Measurements from ENCODE around the gene RRP8. TPM values are rescaled to one million over a fixed set of nuclear protein-coding genes. Genes with fewer than 3 reads are reported as not detected.

RRP8 gene
- total RNA-seq, 1 experiment from 2014 or later = 35.5 TPM

- DNase-seq (ENCODE audit: low read depth, low spot score) = peak; percentile 75
- in situ Hi-C loops (cut with HindIII; ENCODE audit: low pct_unique_long_range_greater_than_20kb, low sequenced_read_pairs) = no loop called here
Measured at GRCh38 chr11:6635082-6635932, 31.9 kb upstream of the RRP8 start.

- no peak for DNase-seq (ENCODE audit: low read depth, low spot score)
- in situ Hi-C loops (cut with HindIII; ENCODE audit: low pct_unique_long_range_greater_than_20kb, low sequenced_read_pairs) = no loop called here
Measured at GRCh38 chr11:6634534-6634933, 31.1 kb upstream of the RRP8 start.

GRCh38 chr11:6633422-6634408 is 30.3 kb upstream of the RRP8 start:
- in situ Hi-C loops (cut with HindIII; ENCODE audit: low pct_unique_long_range_greater_than_20kb, low sequenced_read_pairs) = no loop called here
- no peak for DNase-seq (ENCODE audit: low read depth, low spot score)

- DNase-seq (ENCODE audit: low read depth, low spot score) = no peak
- in situ Hi-C loops (cut with HindIII; ENCODE audit: low pct_unique_long_range_greater_than_20kb, low sequenced_read_pairs) = no loop called here
Measured at GRCh38 chr11:6632116-6633073, 29.0 kb upstream of the RRP8 start.

- in situ Hi-C loops (cut with HindIII; ENCODE audit: low pct_unique_long_range_greater_than_20kb, low sequenced_read_pairs) = no loop called here
- no peak for DNase-seq (ENCODE audit: low read depth, low spot score)
Measured at GRCh38 chr11:6631361-6631890, 28.0 kb upstream of the RRP8 start.

GRCh38 chr11:6630632-6631291 is 27.3 kb upstream of the RRP8 start:
- in situ Hi-C loops (cut with HindIII; ENCODE audit: low pct_unique_long_range_greater_than_20kb, low sequenced_read_pairs) = no loop called here

GRCh38 chr11:6629892-6630631 is 26.6 kb upstream of the RRP8 start:
- in situ Hi-C loops (cut with HindIII; ENCODE audit: low pct_unique_long_range_greater_than_20kb, low sequenced_read_pairs) = no loop called here
- no peak for DNase-seq (ENCODE audit: low read depth, low spot score)

More at GRCh38 chr11:6630632-6631291, 27.3 kb upstream of the RRP8 start:
- DNase-seq (ENCODE audit: low read depth, low spot score) = no peak

- in situ Hi-C loops (cut with HindIII; ENCODE audit: low pct_unique_long_range_greater_than_20kb, low sequenced_read_pairs) = no loop called here
- DNase-seq (ENCODE audit: low read depth, low spot score) = no peak
Measured at GRCh38 chr11:6629573-6629891, 26.1 kb upstream of the RRP8 start.

- DNase-seq (ENCODE audit: low read depth, low spot score) = no peak
- in situ Hi-C loops (cut with HindIII; ENCODE audit: low pct_unique_long_range_greater_than_20kb, low sequenced_read_pairs) = no loop called here
Measured at GRCh38 chr11:6628526-6628925, 25.1 kb upstream of the RRP8 start.

GRCh38 chr11:6627762-6628241 is 24.4 kb upstream of the RRP8 start:
- DNase-seq (ENCODE audit: low read depth, low spot score) = no peak
- in situ Hi-C loops (cut with HindIII; ENCODE audit: low pct_unique_long_range_greater_than_20kb, low sequenced_read_pairs) = no loop called here

GRCh38 chr11:6626971-6627761 is 23.8 kb upstream of the RRP8 start:
- no peak for DNase-seq (ENCODE audit: low read depth, low spot score)
- in situ Hi-C loops (cut with HindIII; ENCODE audit: low pct_unique_long_range_greater_than_20kb, low sequenced_read_pairs) = no loop called here

GRCh38 chr11:6625832-6626420 is 22.5 kb upstream of the RRP8 start:
- in situ Hi-C loops (cut with HindIII; ENCODE audit: low pct_unique_long_range_greater_than_20kb, low sequenced_read_pairs) = no loop called here
- no peak for DNase-seq (ENCODE audit: low read depth, low spot score)

- in situ Hi-C loops (cut with HindIII; ENCODE audit: low pct_unique_long_range_greater_than_20kb, low sequenced_read_pairs) = no loop called here
- no peak for DNase-seq (ENCODE audit: low read depth, low spot score)
Measured at GRCh38 chr11:6625156-6625831, 21.9 kb upstream of the RRP8 start.

Measured in SK-MEL-5 (cell line).